ES-I3 (cell line): ENCODE results near the gene PRMT9.
A peak's percentile ranks its signal among the peaks of the same experiment; 100 is the strongest.

Experiments
- H3K36me3 ChIP-seq: 2 replicates; pipeline ENCODE4 v1.6.1; 2013; ENCODE audit warnings: mild to moderate bottlenecking, low read length, control low read depth, moderate library complexity; ENCODE audit not compliant: insufficient read depth
- H3K4me1 ChIP-seq: 2 replicates; pipeline ENCODE4 v1.6.1; 2013; ENCODE audit warnings: mild to moderate bottlenecking, control low read depth, low read length; ENCODE audit not compliant: insufficient read depth
- H3K9ac ChIP-seq: 2 replicates; pipeline ENCODE4 v1.6.1; 2013; ENCODE audit warnings: low read depth, mild to moderate bottlenecking, low read length, moderate library complexity
- H3K9me3 ChIP-seq: 2 replicates; pipeline ENCODE4 v1.6.1; 2013; ENCODE audit warnings: mild to moderate bottlenecking, low read length, moderate library complexity; ENCODE audit not compliant: control insufficient read depth, insufficient read depth

The PRMT9 gene

DNA sequence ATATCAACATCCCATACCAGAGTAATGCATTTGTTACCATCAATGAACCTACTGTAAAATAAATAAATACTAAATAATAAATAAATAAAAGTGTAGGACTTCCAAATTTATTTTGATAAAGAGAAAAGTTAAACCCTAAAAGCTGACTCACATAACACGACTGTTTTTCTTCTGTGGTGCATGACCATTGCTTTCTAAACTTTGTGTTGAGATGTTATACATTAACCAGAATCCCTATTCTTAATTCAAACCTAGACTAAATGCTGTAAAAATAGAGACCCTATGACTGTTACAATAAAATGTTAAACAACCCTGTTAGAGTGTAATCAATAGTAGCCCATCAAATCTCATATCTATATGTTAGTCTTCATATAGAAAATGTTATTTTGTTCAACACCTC lies 20.9 kb upstream of the PRMT9 start:
- Histone ChIP-seq H3K36me3 (no peaks in the 10 kb centered on the region; the same call in 1 of the 2 replicates), H3K9ac (no peak overlapping the region), H3K4me1 (no peaks in the 10 kb centered on the region), H3K9me3 (0 out of 2 replicates have a peak, but pooled peaks cover 5% of the 10 kb centered on the region)

DNA sequence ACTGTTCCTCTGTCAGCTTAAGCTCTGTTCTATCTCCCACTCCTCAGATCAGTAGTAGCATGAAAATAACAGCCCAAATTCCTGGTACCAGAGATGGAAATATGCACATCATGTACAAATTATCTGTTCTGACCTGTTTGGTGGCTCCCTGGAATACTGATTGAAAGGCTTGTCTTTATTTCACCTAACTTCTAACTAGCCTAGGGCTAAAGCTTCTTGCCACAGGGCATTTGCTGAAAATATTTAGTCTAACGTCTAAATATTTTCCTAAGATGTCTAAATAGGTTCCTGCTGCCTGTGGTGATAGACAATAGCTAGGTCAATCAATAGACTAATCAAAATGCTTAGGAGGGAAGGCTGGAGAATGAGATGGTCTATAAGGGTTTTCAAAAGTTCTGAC lies 12.9 kb upstream of the PRMT9 start:
- Histone ChIP-seq H3K36me3 (no peaks in the 10 kb centered on the region), H3K9me3 (0 out of 2 replicates have a peak, but pooled peaks cover 5% of the 10 kb centered on the region), H3K9ac (no peak overlapping the region), H3K4me1 (peaks cover 6% of the 10 kb centered on the region; the same call in 1 of the 2 replicates)

DNA sequence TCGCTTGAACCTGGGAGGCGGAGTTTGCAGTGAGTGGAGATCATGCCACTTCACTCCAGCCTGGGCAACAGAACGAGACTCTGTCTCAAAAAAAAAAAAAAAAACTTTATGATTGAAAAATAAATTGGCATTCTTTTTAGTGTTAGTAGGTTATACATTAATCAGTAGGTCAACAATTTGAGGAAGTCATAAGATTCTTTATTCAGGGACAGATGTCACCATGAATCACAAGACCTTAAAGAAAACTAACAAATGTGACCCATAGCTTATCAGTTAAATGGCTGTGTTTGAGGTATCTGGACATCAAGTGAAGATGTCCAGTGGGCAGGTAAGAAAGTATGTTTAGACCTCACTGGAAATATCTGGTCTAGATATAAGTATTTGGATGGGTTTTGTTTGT lies 9.3 kb upstream of the PRMT9 start:
- Histone ChIP-seq H3K36me3 (no peaks in the 10 kb centered on the region), H3K4me1 (peaks cover 6% of the 10 kb centered on the region; the same call in 1 of the 2 replicates), H3K9me3 (no peaks in the 10 kb centered on the region), H3K9ac (no peak overlapping the region)

DNA sequence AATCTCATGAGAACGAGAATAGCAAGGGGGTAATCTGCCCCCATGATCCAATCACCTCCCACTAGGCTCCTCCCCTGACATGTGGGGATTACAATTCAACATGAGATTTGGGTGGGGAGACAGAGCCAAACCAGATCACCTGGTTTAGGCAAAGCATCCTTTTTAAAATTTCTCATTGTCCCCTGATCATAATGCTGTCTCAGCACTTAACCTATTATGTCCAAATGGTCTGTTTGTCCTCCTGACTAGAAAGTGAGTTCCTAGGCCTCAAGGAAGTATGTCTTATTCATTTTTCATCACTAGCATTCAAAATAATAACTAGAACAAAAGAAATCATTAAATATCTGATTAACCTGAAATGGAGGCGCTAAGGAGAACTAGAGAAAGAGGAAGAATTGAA lies 7.9 kb upstream of the PRMT9 start:
- Histone ChIP-seq H3K36me3 (no peaks in the 10 kb centered on the region), H3K4me1 (peaks cover 2% of the 10 kb centered on the region; the same call in 1 of the 2 replicates), H3K9me3 (no peaks in the 10 kb centered on the region), H3K9ac (no peak overlapping the region)

DNA sequence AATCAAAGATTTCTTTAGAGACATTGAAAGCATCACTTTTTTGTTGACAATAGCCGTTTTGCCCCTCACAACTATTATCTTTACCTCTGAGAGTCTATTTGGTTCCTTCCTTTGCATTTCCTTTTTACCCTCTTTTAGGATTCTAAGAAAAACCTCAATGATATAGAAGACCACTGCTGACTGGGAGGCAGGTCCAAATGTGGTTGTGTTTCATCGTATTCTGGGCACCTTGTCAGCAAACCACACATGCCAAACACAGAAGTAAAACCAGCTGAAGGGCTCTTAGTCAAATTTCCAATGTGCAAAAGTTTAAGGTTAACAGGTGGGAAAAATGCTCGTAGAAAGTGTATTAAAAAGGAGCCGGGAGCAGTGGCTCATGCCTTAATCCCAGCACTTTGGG lies 5.1 kb upstream of the PRMT9 start:
- Histone ChIP-seq H3K9ac (no peak overlapping the region), H3K36me3 (no peaks in the 10 kb centered on the region)

DNA sequence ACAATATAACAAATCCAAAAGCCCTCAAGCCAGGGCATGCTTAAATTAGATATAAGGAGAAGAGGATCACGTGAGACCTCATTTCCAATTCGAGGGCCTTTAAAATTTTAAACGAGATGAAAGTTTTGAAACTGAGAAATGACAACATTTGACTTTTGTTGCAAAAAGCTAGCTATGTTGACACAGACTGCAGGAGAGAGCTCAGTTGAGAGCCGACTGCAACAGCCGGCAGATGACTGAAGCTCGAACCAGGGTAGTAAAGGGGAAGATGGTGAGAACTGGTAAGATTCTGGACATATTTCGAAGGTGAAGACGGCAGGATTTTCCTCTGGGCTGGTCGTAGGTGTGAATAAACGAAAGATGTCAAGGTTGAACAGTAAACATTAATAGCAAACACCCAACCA lies 773 bp downstream of the PRMT9 start:
- Histone ChIP-seq H3K9me3 (no peaks in the 10 kb centered on the region), H3K4me1 (no peaks in the 10 kb centered on the region), H3K9ac (peak overlapping the region; percentile 92), H3K36me3 (0 out of 2 replicates have a peak, but pooled peaks cover 2% of the 10 kb centered on the region)

More for the DNA sequence above, 5.1 kb upstream of the PRMT9 start:
- H3K4me1 ChIP-seq: no peaks in the 10 kb centered on the region
- H3K9me3 ChIP-seq: no peaks in the 10 kb centered on the region

DNA sequence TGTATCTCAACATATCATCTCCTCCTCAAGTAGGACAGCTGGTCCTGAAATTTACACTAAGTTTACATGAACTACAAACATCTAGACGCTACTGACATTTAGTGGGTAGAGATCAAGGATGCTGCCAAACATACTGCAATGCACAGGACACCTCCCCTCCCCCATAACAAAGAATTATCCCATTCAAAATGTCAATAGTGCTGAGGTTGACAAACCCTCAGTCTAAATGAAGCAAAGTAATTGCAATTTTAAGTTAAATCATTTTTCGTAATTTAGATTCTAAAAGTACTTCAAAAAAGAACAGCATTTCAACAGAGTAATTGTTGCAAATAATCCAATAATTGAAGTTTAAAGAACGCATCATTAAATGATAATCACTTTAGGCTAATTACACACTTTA lies 1.2 kb downstream of the PRMT9 start:
- Histone ChIP-seq H3K4me1 (no peaks in the 10 kb centered on the region), H3K9ac (peak overlapping the region; percentile 92), H3K9me3 (no peaks in the 10 kb centered on the region), H3K36me3 (0 out of 2 replicates have a peak, but pooled peaks cover 2% of the 10 kb centered on the region)

DNA sequence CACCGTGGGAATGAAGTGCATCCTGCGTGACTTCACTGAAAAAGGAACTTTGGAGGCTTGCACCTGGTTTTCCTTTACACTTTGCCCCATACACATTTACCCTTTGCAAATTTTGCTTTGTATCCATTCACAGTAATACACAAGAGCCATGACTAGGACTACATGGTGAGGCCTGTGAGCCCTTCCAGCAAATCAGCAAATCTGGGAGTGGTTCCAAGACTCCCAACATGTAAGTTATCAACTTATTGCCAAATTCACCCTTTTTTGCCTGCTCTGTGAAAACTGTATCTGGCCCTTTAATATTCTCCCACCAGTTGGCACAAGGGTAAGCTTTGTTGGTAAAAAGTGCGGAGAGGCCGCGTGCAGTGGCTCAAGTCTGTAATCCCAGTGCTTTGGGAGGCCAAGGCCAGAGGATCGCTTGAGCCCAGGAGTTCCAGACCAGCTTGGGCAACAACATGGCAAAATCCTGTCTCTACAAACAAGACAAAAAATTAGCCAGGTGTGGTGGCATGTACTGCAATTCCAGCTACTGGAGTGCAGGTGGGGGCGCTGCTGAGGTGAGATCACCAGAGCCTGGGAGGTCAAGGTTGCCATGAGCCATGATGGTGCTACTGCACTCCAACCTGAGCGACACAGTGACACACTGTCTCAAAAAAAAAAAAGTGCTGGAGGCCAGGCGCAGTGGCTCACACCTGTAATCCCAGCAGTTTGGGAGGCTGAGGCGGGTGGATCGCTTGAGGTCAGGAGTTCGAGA lies 5.0 kb downstream of the PRMT9 start:
- H3K4me1 ChIP-seq: no peaks in the 10 kb centered on the region
- H3K9ac ChIP-seq: no peak overlapping the region
- no peaks in the 10 kb centered on the region for H3K9me3 ChIP-seq
- 0 out of 2 replicates have a peak, but pooled peaks cover 2% of the 10 kb centered on the region for H3K36me3 ChIP-seq

DNA sequence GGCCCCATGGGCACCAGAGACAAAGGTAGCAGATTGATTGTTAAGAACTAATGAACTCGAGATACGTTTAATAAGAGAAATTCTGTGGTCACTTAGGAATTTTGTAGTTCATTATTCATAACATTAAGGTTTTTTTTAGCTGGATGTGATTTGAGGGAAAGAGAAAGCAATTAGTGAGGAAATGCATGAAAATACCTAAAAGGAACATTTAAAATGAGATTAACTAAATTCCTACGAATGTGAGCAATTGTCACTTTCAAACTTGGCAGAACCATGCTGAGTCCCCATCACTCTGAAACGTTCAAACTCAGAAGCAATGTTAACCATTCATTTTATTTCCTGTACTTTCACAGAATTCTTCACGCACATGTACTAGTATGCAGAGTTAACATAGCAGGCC lies 5.9 kb downstream of the PRMT9 start:
- 0 out of 2 replicates have a peak, but pooled peaks cover 2% of the 10 kb centered on the region for H3K36me3 ChIP-seq
- no peaks in the 10 kb centered on the region for H3K9me3 ChIP-seq
- H3K9ac ChIP-seq: no peak overlapping the region
- H3K4me1 ChIP-seq: no peaks in the 10 kb centered on the region

DNA sequence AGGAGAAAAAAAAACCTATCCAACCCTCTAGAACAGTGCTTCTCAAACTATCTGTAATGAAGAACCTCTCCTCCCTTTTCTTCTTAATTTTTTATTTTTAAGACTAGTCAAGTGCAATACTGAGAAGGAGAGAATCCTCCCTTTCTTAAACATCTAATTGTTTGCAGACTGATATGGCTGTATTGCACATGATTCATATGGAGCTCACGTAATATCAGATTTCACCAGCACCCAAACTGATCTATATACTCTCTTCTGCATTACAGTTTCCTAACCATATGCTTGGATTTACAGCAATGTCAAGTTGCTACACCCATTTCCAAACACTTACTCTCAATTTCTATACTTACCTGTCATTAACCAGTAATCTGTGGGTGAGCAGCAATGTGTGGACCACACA lies 9.5 kb downstream of the PRMT9 start:
- Histone ChIP-seq H3K9me3 (no peaks in the 10 kb centered on the region), H3K36me3 (peaks cover 2% of the 10 kb centered on the region; the same call in 1 of the 2 replicates), H3K4me1 (no peaks in the 10 kb centered on the region), H3K9ac (no peak overlapping the region)

DNA sequence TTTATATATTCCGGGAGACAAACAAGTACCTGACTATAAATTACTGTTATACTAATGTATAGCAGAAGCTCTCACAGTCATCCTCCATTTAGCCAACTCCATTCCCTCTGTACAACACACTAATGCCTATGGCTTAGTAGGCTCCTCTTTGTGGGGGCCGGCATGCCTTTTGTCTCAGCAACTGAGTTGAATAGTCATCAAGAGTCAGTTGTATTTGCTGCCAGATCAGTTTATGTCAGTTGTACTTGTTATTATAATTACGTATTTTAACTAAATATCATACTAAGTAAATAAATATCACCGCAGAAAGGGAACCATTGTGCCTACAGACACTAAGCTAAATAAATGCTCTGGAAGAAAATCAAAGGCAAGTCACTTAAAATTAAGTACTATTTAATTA lies 9.9 kb downstream of the PRMT9 start:
- Histone ChIP-seq H3K9me3 (no peaks in the 10 kb centered on the region), H3K36me3 (peaks cover 2% of the 10 kb centered on the region; the same call in 1 of the 2 replicates), H3K4me1 (no peaks in the 10 kb centered on the region), H3K9ac (no peak overlapping the region)

DNA sequence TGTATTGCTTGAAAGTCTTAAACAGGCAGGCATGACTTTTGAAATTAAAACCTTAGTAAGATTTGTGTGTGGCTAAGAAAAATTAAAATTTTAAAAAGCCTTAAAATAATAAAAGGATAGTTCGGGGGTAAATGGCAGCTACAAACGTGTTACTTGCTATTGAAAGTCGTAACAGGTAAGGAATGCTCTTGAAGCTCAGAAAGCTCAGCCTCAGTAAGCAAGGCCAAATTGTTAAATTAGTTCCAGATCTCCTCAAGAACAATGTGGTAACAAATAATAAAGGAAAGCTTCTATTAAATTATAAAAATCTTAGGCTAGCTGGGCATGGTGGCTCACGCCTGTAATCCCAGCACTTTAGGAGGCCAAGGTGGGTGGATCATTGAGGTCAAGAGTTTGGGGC lies 25.5 kb downstream of the PRMT9 start:
- Histone ChIP-seq H3K4me1 (peaks cover 10% of the 10 kb centered on the region; the same call in 1 of the 2 replicates), H3K36me3 (peaks cover 3% of the 10 kb centered on the region; the same call in 1 of the 2 replicates), H3K9ac (no peak overlapping the region), H3K9me3 (no peaks in the 10 kb centered on the region)

DNA sequence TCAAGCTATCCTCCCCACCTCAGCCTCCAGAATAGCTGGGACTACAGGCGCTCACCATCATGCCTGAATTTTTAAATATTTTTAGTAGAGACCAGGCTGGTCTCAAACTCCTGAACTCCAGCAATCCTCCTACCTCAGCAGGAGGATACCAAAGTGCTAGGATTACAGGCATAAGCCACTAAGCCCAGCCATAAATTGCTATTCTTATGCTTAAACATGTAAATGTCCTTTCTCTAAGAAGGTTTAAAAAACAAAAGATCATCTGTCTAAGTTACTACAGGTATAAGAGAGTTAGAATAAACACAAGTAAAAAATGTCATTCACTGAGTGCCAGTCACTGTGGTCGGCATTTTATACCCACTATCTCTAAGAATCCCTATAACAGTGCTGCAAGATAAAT lies 28.3 kb downstream of the PRMT9 start:
- H3K36me3 ChIP-seq: peaks cover 3% of the 10 kb centered on the region; the same call in 1 of the 2 replicates
- H3K9ac ChIP-seq: no peak overlapping the region
- H3K4me1 ChIP-seq: peaks cover 10% of the 10 kb centered on the region; the same call in 1 of the 2 replicates
- no peaks in the 10 kb centered on the region for H3K9me3 ChIP-seq

DNA sequence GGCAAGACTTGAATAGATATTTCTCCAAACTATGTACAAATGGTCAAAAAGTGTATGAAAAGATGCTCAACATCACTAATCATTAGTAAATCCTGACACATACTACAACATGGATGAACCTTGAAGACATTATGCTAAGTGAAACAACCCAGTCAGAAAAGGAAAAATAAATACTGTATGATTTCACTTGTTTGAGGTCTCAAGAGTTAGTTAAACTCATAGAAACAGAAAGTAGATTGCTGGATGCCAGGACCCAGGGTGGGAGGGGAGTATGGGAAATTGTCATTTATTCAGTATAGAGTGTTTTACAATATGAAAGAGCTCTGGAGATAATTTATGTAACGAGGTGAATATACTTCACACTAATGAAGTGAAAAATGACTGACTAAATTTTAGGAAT lies 32.4 kb downstream of the PRMT9 start:
- H3K9ac ChIP-seq: no peak overlapping the region

DNA sequence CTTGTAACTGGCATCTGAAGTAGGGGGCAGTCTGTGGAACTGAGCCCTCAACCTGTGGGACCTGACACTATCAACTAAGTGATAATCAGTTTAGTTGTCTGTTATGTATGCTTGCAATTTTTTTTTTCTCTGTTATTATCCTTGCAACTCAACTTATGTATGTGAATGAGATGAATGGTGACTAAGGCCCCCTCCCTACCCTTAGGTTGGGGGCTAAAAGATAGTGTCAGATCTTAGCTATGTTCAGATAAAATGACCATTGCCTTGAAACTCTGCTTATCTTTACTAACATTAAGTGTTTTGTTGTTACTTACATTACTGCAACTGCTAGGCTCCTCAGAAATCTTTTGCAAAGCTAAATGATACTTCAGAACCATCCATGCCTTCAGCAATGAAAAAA lies 35.3 kb downstream of the PRMT9 start:
- Histone ChIP-seq H3K9me3 (no peaks in the 10 kb centered on the region), H3K36me3 (no peaks in the 10 kb centered on the region), H3K4me1 (no peaks in the 10 kb centered on the region), H3K9ac (no peak overlapping the region)

More for the DNA sequence above, 32.4 kb downstream of the PRMT9 start:
- Histone ChIP-seq H3K9me3 (no peaks in the 10 kb centered on the region), H3K4me1 (peaks cover 10% of the 10 kb centered on the region; the same call in 1 of the 2 replicates), H3K36me3 (peaks cover 3% of the 10 kb centered on the region; the same call in 1 of the 2 replicates)
